Lung microvascular endothelial cell (primary cell): ENCODE results near the gene POLD2. TPM values are rescaled to one million over a fixed set of nuclear protein-coding genes. Genes with fewer than 3 reads are reported as not detected.

Experiments
- DNase-seq, 2 donors: peaks; one replicate each; pipeline versions ENCODE4 v3.0.0 to v3.0.0-alpha.2; 2010; ENCODE audit warnings: low read depth in 2 of 2
- total RNA-seq: library from RNA; depleted of rRNA; stranded (reverse); fragments of >200 nt; gene quantifications from 2 replicates; pipeline ENCODE4 v1.2.1, GENCODE V29; 2014

The POLD2 gene
- total RNA-seq, 1 donor from 2014 or later: 39.5 TPM

GRCh38 chr7:44102846-44103565 lies 20.3 kb downstream of the POLD2 start:
- DNase-seq: no peak

GRCh38 chr7:44101966-44102845 lies 21.1 kb downstream of the POLD2 start:
- peak in 1 of 2 donors; percentile 16 for DNase-seq

- DNase-seq: no peak
These were observed 21.9 kb downstream of the POLD2 start for GRCh38 chr7:44101303-44101965.

- DNase-seq: no peak
These were observed 22.7 kb downstream of the POLD2 start for GRCh38 chr7:44100458-44101302.

GRCh38 chr7:44099669-44100068 lies 23.7 kb downstream of the POLD2 start:
- DNase-seq: peak in 1 of 2 donors; percentile 46

- no peak for DNase-seq
These were observed 25.0 kb downstream of the POLD2 start for GRCh38 chr7:44098092-44099068.

GRCh38 chr7:44097064-44097932 lies 26.1 kb downstream of the POLD2 start:
- no peak for DNase-seq

GRCh38 chr7:44096326-44096881 lies 26.9 kb downstream of the POLD2 start:
- DNase-seq: no peak

- DNase-seq: no peak
These were observed 27.6 kb downstream of the POLD2 start for GRCh38 chr7:44095781-44096180.

- no peak for DNase-seq
These were observed 28.3 kb downstream of the POLD2 start for GRCh38 chr7:44094883-44095592.

- DNase-seq: no peak
These were observed 29.0 kb downstream of the POLD2 start for GRCh38 chr7:44094365-44094764.

- DNase-seq: no peak
These were observed 30.2 kb downstream of the POLD2 start for GRCh38 chr7:44093102-44093641.

GRCh38 chr7:44087911-44088838 lies 35.2 kb downstream of the POLD2 start:
- peak; percentile 51 to 74 for DNase-seq

GRCh38 chr7:44086627-44087026 lies 36.7 kb downstream of the POLD2 start:
- DNase-seq: no peak

GRCh38 chr7:44085546-44085945 lies 37.8 kb downstream of the POLD2 start:
- no peak for DNase-seq

GRCh38 chr7:44084701-44085100 lies 38.6 kb downstream of the POLD2 start:
- no peak for DNase-seq

GRCh38 chr7:44083796-44084195 lies 39.6 kb downstream of the POLD2 start:
- DNase-seq: no peak
